ENCODE results near the gene TPPP3. TPM values are rescaled to one million over a fixed set of nuclear protein-coding genes. Genes with fewer than 3 reads are reported as not detected.

The TPPP3 gene
- total and polyA plus RNA-seq, 4 donors, result 7.2 to 51.9 (median 23.9) TPM

GRCh38 chr16:67412294-67412693, 19.0 kb upstream of the TPPP3 start:
- Histone ChIP-seq H3K4me3 (ENCODE audit: low read length in 2 of 2) (no peak overlapping the region), H3K36me3 (ENCODE audit: control insufficient read depth in 1 of 2, insufficient read depth in 2 of 2, low read length in 1 of 2) (no peaks in the 10 kb centered on the region), H3K27me3 (ENCODE audit: control insufficient read depth in 1 of 2, insufficient read depth in 2 of 2, low read length in 1 of 2) (no peaks in the 10 kb centered on the region), H3K9me3 (ENCODE audit: control insufficient read depth, low read length) (no peaks in the 10 kb centered on the region), H3K4me1 (ENCODE audit: control insufficient read depth in 1 of 2, insufficient read depth in 2 of 2, low read length in 2 of 2) (no peaks in the 10 kb centered on the region), H3K27ac (ENCODE audit: low read depth in 1 of 2, low read length in 2 of 2) (no peak overlapping the region)
- WGBS, 2 donors, result 30 to 59% methylated on average over 2 of the region's 2 CpGs
- intact Hi-C loops (cut with DNase I), result no loop called here
- no peak for DNase-seq
- no peak for ATAC-seq (ENCODE audit: low FRiP score)

- H3K27me3 ChIP-seq (ENCODE audit: control insufficient read depth in 1 of 2, insufficient read depth in 2 of 2, low read length in 1 of 2), result no peaks in the 10 kb centered on the region
- no peak overlapping the region for H3K4me3 ChIP-seq (ENCODE audit: low read length in 2 of 2)
- no peaks in the 10 kb centered on the region for H3K36me3 ChIP-seq (ENCODE audit: control insufficient read depth in 1 of 2, insufficient read depth in 2 of 2, low read length in 1 of 2)
- WGBS, 2 donors, result 91 to 93% methylated on average over 3 of the region's 3 CpGs
- ATAC-seq (ENCODE audit: low FRiP score) (no peak), DNase-seq (no peak)
- H3K9me3 ChIP-seq (ENCODE audit: control insufficient read depth, low read length), result no peaks in the 10 kb centered on the region
- no peaks in the 10 kb centered on the region for H3K4me1 ChIP-seq (ENCODE audit: control insufficient read depth in 1 of 2, insufficient read depth in 2 of 2, low read length in 2 of 2)
- H3K27ac ChIP-seq (ENCODE audit: low read depth in 1 of 2, low read length in 2 of 2), result no peak overlapping the region
- intact Hi-C loops (cut with DNase I), result no loop called here
Measured at GRCh38 chr16:67411339-67411738, 18.0 kb upstream of the TPPP3 start.

- Histone ChIP-seq H3K36me3 (ENCODE audit: control insufficient read depth in 1 of 2, insufficient read depth in 2 of 2, low read length in 1 of 2) (no peaks in the 10 kb centered on the region), H3K27ac (ENCODE audit: low read depth in 1 of 2, low read length in 2 of 2) (no peak overlapping the region)
- intact Hi-C loops (cut with DNase I), result no loop called here
Measured at GRCh38 chr16:67409631-67410030, 16.3 kb upstream of the TPPP3 start.

GRCh38 chr16:67407788-67408452, 14.6 kb upstream of the TPPP3 start:
- no peaks in the 10 kb centered on the region for H3K27me3 ChIP-seq (ENCODE audit: control insufficient read depth in 1 of 2, insufficient read depth in 2 of 2, low read length in 1 of 2)
- no peak for ATAC-seq (ENCODE audit: low FRiP score)
- intact Hi-C loops (cut with DNase I), result no loop called here
- DNase-seq, result no peak
- no peak overlapping the region for H3K27ac ChIP-seq (ENCODE audit: low read depth in 1 of 2, low read length in 2 of 2)
- H3K4me3 ChIP-seq (ENCODE audit: low read length in 2 of 2), result no peak overlapping the region
- 84 to 85% methylated on average over 6 of the region's 6 CpGs for WGBS, 2 donors
- H3K9me3 ChIP-seq (ENCODE audit: control insufficient read depth, low read length), result no peaks in the 10 kb centered on the region
- no peaks in the 10 kb centered on the region for H3K4me1 ChIP-seq (ENCODE audit: control insufficient read depth in 1 of 2, insufficient read depth in 2 of 2, low read length in 2 of 2)
- H3K36me3 ChIP-seq (ENCODE audit: control insufficient read depth in 1 of 2, insufficient read depth in 2 of 2, low read length in 1 of 2), result no peaks in the 10 kb centered on the region

More at GRCh38 chr16:67409631-67410030, 16.3 kb upstream of the TPPP3 start:
- 90 to 94% methylated on average over 9 of the region's 9 CpGs for WGBS, 2 donors
- no peak for ATAC-seq (ENCODE audit: low FRiP score)
- H3K4me3 ChIP-seq (ENCODE audit: low read length in 2 of 2), result no peak overlapping the region
- H3K4me1 ChIP-seq (ENCODE audit: control insufficient read depth in 1 of 2, insufficient read depth in 2 of 2, low read length in 2 of 2), result no peaks in the 10 kb centered on the region
- no peaks in the 10 kb centered on the region for H3K27me3 ChIP-seq (ENCODE audit: control insufficient read depth in 1 of 2, insufficient read depth in 2 of 2, low read length in 1 of 2)
- DNase-seq, result no peak
- H3K9me3 ChIP-seq (ENCODE audit: control insufficient read depth, low read length), result no peaks in the 10 kb centered on the region

- intact Hi-C loops (cut with DNase I), result no loop called here
Measured at GRCh38 chr16:67407176-67407787, 14.0 kb upstream of the TPPP3 start.

GRCh38 chr16:67406111-67406971, 13.0 kb upstream of the TPPP3 start:
- Histone ChIP-seq H3K27me3 (ENCODE audit: control insufficient read depth in 1 of 2, insufficient read depth in 2 of 2, low read length in 1 of 2) (no peaks in the 10 kb centered on the region), H3K9me3 (ENCODE audit: control insufficient read depth, low read length) (no peaks in the 10 kb centered on the region), H3K36me3 (ENCODE audit: control insufficient read depth in 1 of 2, insufficient read depth in 2 of 2, low read length in 1 of 2) (no peaks in the 10 kb centered on the region), H3K4me3 (ENCODE audit: low read length in 2 of 2) (no peak overlapping the region), H3K4me1 (ENCODE audit: control insufficient read depth in 1 of 2, insufficient read depth in 2 of 2, low read length in 2 of 2) (no peaks in the 10 kb centered on the region), H3K27ac (ENCODE audit: low read depth in 1 of 2, low read length in 2 of 2) (no peak overlapping the region)
- DNase-seq (no peak), ATAC-seq (ENCODE audit: low FRiP score) (peak; percentile 68)
- 64 to 74% methylated on average over 18 of the region's 18 CpGs for WGBS, 2 donors
- intact Hi-C loops (cut with DNase I), result no loop called here

More at GRCh38 chr16:67407176-67407787, 14.0 kb upstream of the TPPP3 start:
- no peak for DNase-seq
- H3K27me3 ChIP-seq (ENCODE audit: control insufficient read depth in 1 of 2, insufficient read depth in 2 of 2, low read length in 1 of 2), result no peaks in the 10 kb centered on the region
- H3K27ac ChIP-seq (ENCODE audit: low read depth in 1 of 2, low read length in 2 of 2), result no peak overlapping the region
- H3K4me1 ChIP-seq (ENCODE audit: control insufficient read depth in 1 of 2, insufficient read depth in 2 of 2, low read length in 2 of 2), result no peaks in the 10 kb centered on the region
- ATAC-seq (ENCODE audit: low FRiP score), result no peak
- 91 to 96% methylated on average over 7 of the region's 7 CpGs for WGBS, 2 donors
- no peaks in the 10 kb centered on the region for H3K9me3 ChIP-seq (ENCODE audit: control insufficient read depth, low read length)
- H3K4me3 ChIP-seq (ENCODE audit: low read length in 2 of 2), result no peak overlapping the region
- H3K36me3 ChIP-seq (ENCODE audit: control insufficient read depth in 1 of 2, insufficient read depth in 2 of 2, low read length in 1 of 2), result no peaks in the 10 kb centered on the region

GRCh38 chr16:67405336-67405735, 12.0 kb upstream of the TPPP3 start:
- Histone ChIP-seq H3K36me3 (ENCODE audit: control insufficient read depth in 1 of 2, insufficient read depth in 2 of 2, low read length in 1 of 2) (no peaks in the 10 kb centered on the region), H3K4me1 (ENCODE audit: control insufficient read depth in 1 of 2, insufficient read depth in 2 of 2, low read length in 2 of 2) (no peaks in the 10 kb centered on the region), H3K27me3 (ENCODE audit: control insufficient read depth in 1 of 2, insufficient read depth in 2 of 2, low read length in 1 of 2) (no peaks in the 10 kb centered on the region), H3K9me3 (ENCODE audit: control insufficient read depth, low read length) (no peaks in the 10 kb centered on the region), H3K4me3 (ENCODE audit: low read length in 2 of 2) (no peak overlapping the region), H3K27ac (ENCODE audit: low read depth in 1 of 2, low read length in 2 of 2) (no peak overlapping the region)
- intact Hi-C loops (cut with DNase I), result no loop called here
- ATAC-seq (ENCODE audit: low FRiP score), result no peak
- 92 to 94% methylated on average over 8 of the region's 8 CpGs for WGBS, 2 donors
- DNase-seq, result no peak

GRCh38 chr16:67404740-67405226, 11.5 kb upstream of the TPPP3 start:
- Histone ChIP-seq H3K27ac (ENCODE audit: low read depth in 1 of 2, low read length in 2 of 2) (no peak overlapping the region), H3K27me3 (ENCODE audit: control insufficient read depth in 1 of 2, insufficient read depth in 2 of 2, low read length in 1 of 2) (no peaks in the 10 kb centered on the region), H3K36me3 (ENCODE audit: control insufficient read depth in 1 of 2, insufficient read depth in 2 of 2, low read length in 1 of 2) (no peaks in the 10 kb centered on the region), H3K9me3 (ENCODE audit: control insufficient read depth, low read length) (no peaks in the 10 kb centered on the region), H3K4me1 (ENCODE audit: control insufficient read depth in 1 of 2, insufficient read depth in 2 of 2, low read length in 2 of 2) (no peaks in the 10 kb centered on the region), H3K4me3 (ENCODE audit: low read length in 2 of 2) (no peak overlapping the region)
- ATAC-seq (ENCODE audit: low FRiP score), result no peak
- intact Hi-C loops (cut with DNase I), result no loop called here
- peak in 1 of 2 donors; percentile 7 for DNase-seq
- 91 to 94% methylated on average over 5 of the region's 5 CpGs for WGBS, 2 donors
